GM12801 (cell line): ENCODE measurements around the gene CDK5.

Source experiments
- CTCF ChIP-seq: IDR thresholded peaks from one replicate; pipeline ENCODE4 v1.5.1; 2011; ENCODE audit warnings: control low read depth; ENCODE audit not compliant: insufficient read length; ENCODE audit errors: extremely low read depth

CDK5 gene

DNA sequence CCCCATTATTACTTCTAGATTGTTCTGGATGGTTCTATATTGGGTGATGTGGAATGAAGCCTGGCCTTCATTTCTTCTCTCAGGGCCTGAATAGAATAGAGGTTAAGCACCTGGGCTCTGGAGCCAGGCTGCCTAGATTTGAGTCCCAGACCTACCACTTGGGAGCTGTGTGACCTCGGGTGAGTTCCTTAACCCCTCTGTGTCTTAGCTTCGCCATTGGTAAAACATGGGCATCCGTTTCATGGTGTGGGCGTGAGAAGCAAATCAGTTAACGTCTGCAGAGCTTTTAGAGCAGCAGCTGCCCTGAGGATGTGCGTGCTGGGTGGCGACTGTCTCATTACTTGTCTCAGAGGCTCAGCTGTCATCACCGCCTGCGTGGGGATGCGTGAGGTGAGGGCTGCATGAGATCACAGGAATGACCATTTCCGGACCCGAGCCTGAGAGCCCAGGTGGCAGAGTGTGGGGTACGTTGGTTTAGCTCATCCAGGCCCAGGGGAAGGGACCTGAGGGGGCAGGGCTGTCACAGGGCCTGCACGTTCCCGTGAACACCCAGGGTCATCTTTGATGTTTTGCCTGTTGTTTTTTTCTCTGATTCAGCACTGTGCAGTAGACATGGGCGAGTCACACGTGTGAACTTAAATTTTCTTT is 38.3 kb upstream of the CDK5 start:
- no peak for TF ChIP-seq CTCF

DNA sequence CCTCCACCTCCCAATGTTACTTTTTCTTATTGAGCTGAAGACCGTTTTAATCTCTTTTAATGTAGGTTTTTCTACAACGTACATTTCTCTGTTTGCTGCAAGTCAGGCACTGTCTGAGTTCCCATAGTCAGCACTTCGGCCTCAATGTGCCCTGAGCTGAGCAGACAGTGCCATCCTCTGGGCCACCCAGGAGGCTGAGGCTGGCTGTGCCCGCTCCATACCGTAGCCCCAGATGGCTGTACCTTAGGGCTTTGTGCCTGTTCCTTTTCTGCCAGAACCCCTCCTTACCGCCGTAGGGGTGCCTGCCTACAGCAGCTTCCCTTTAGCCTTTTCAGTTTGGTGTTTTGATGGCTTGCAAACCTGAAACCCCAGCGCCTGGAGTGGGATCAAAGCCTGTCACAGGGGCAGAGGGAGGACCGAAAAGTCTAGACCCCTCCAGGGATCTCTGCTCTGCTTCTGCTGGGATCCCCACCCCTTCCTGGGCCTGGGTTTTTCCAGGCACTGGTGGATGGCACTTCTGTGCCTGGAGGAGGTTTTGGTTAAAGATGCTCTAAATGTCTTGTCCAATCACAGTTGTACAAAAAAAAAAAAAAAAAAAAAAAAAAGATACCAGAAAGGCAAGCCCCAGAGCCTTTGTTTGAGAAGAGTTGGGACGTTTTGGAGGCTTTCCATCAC is 37.6 kb upstream of the CDK5 start:
- no peak for TF ChIP-seq CTCF

DNA sequence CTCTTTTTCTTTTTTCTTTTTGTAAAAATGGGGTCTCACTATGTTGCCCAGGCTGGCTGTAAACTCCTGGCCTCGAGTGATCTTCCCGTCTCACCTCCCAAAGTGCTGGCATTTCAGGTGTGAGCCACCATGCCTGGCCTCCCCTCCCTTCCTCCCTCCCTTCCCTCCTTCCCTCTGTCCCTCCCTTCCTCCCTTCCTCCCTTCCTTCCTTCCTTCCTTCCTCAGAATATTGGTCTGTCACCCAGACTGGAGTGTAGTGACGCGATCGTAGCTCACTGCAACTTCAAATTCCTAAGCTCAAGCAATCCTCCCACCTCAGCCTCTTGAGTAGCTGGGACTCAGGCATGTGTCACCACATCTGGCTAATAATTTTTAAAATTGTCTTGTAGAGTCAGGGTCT is 37.0 kb upstream of the CDK5 start:
- no peak for TF ChIP-seq CTCF

GRCh38 chr7:151093748-151094147 is 36.1 kb upstream of the CDK5 start:
- TF ChIP-seq CTCF = no peak

DNA sequence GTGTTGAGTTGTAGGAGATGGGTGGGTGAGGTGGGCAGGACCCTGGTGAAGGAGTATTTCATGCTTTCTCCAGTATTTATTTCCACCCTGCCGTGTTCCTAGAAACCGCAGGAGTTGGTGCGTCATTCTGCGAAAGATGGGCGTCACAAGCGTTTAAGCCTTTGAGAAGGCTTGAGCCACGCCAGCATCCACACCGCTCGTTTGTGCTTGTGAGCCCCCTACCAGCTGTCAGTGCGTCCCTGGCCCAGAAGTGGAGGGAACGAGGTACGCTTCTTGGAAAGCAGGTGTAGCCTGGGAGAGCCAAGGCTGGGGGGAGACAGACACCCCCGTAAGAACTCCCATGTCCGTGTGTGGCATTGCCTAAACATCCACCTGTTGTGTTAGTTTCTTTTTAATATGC is 34.3 kb upstream of the CDK5 start:
- TF ChIP-seq CTCF = no peak

GRCh38 chr7:151091431-151091830 is 33.7 kb upstream of the CDK5 start:
- TF ChIP-seq CTCF = no peak

GRCh38 chr7:151091003-151091402 is 33.3 kb upstream of the CDK5 start:
- TF ChIP-seq CTCF = no peak
